Endothelial cell of umbilical vein (primary cell): ENCODE measurements around the gene HSPD1.

Experiments used
- CTCF ChIP-seq, 2 donors: IDR thresholded peaks; 1 replicate in 1 of 2; 2 replicates in 1 of 2; pipeline ENCODE4 v1.5.1; 2011; ENCODE audit warnings: low read length in 2 of 2, mild to moderate bottlenecking in 2 of 2, moderate library complexity in 2 of 2, control low read depth in 1 of 2, inconsistent platforms in 1 of 2, low read depth in 1 of 2; ENCODE audit not compliant: insufficient read depth in 1 of 2; ENCODE audit errors: extremely low read depth in 1 of 2
- EZH2 ChIP-seq: IDR thresholded peaks from 2 replicates; pipeline ENCODE4 v1.6.1; 2012; ENCODE audit warnings: borderline replicate concordance, low read depth, mild to moderate bottlenecking, moderate library complexity, low read length, inconsistent platforms; ENCODE audit not compliant: severe bottlenecking
- FOS ChIP-seq: IDR thresholded peaks from 2 replicates; pipeline ENCODE4 v1.6.1; 2011; ENCODE audit warnings: mild to moderate bottlenecking, low read length, moderate library complexity, borderline replicate concordance; ENCODE audit not compliant: insufficient read depth
- JUN ChIP-seq: IDR thresholded peaks from 2 replicates; pipeline ENCODE4 v1.6.1; 2011; ENCODE audit warnings: borderline replicate concordance, low read depth; ENCODE audit not compliant: insufficient read length, insufficient read depth
- MAX ChIP-seq: IDR thresholded peaks from 2 replicates; pipeline ENCODE4 v1.6.1; 2011; ENCODE audit not compliant: insufficient read depth, insufficient read length
- POLR2A ChIP-seq: IDR thresholded peaks from 2 replicates; pipeline ENCODE4 v1.6.1; 2012; ENCODE audit warnings: low read depth, mild to moderate bottlenecking, control low read depth, low read length
- POLR2AphosphoS5 ChIP-seq: IDR thresholded peaks from 2 replicates; pipeline ENCODE4 v1.6.1; 2012; ENCODE audit warnings: low read depth, mild to moderate bottlenecking, control low read depth, low read length, moderate library complexity; ENCODE audit not compliant: insufficient read depth

GRCh38 chr2:197453123-197453913 is 46.3 kb downstream of the HSPD1 start, which contains the start of gene COQ10B:
- peak in 1 of 2 donors; percentile 30 for TF ChIP-seq CTCF (IDR thresholded peaks at IDR 0.05; ENCODE audit: extremely low read depth in 1 of 2, insufficient read depth in 1 of 2, low read depth in 1 of 2, low read length in 2 of 2)
- TF ChIP-seq MAX = peak; percentile 43
- TF ChIP-seq POLR2A = peak; percentile 94
- TF ChIP-seq EZH2 = no peak
- TF ChIP-seq FOS = peak; percentile 59
- TF ChIP-seq POLR2AphosphoS5 = peak; percentile 83
- peak; percentile 47 for TF ChIP-seq JUN
